SIG-M5 (cell line): ENCODE data around the gene VAMP1.
"Not testable (repeated sequence)": the region's sequence is repeated elsewhere in the genome, so short reads cannot be mapped to it uniquely, and the experiment has no call there.

Experiments
- DNase-seq: peaks from one replicate; lab custom pipeline; 2025; lab: John Stamatoyannopoulos, UW

VAMP1 gene

DNA sequence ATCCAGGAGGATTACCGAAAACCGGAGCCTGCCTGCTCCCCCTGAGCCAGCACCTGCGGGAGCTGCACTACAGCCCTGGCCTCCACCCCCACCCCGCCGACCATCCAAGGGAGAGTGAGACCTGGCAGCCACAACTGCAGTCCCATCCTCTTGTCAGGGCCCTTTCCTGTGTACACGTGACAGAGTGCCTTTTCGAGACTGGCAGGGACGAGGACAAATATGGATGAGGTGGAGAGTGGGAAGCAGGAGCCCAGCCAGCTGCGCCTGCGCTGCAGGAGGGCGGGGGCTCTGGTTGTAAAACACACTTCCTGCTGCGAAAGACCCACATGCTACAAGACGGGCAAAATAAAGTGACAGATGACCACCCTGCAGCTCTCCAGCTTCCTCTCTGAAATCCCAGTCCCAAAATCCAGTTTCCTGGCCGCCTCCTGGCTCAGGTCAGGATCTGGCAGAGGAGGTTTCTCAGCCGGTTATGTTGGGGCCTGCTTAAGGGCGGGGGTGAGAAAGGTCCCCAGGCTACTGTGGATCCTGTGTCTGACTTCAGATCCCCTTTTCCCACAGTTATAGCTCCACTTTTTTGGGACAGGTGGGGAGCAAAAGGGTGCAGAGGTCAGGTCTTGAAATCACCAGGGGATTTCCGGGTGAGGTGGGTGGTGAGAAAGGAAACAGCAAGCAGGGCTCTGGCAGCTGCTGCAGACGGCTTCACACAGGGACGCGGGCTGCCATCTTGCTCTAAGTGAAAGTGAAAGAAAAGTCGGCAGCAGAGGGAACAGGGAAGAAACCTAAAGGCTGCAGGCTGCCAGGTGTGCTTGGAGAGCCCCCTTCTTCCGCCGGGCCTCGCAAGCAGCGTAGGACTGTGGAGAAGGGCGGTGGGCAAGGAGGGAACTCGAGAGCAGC, 18.9 kb downstream of the VAMP1 start, which contains the start of gene TAPBPL:
Gene TAPBPL (plus strand): TSS at position 695 of the 897 bp plus-strand sequence. CDS start 207 bp downstream, outside the sequence.
- DNase-seq = no peak

- no peak for DNase-seq
These were observed 19.6 kb downstream of the VAMP1 start for GRCh38 chr12:6450869-6451347.

DNA sequence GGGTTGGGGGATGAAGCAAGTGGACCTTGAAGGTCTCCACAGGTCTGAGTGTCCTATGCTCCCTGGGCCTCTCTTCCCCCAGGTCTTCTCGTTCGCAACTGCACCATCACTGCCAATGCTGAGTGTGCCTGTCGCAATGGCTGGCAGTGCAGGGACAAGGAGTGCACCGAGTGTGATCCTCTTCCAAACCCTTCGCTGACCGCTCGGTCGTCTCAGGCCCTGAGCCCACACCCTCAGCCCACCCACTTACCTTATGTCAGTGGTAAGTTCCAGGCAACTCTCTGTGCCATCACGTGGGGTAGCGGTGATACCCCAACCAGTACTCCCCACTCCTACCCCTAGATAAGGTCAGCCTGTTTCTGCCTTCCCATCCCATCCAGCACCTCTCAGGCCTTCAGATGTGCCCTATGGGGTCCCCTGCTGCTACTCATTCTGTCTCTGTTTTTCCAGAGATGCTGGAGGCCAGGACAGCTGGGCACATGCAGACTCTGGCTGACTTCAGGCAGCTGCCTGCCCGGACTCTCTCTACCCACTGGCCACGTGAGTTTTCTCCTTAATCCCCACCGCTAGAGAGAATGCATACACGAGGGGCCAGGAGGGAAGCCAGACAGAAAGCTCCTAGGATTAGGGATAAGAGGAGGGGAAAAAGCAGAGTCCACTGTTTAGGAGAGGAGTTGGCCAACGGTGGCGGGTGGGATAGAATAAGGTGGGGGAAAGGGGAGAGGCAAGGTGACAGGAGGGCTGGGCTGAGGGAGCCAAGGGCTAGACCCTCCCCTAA, 20.2 kb downstream of the VAMP1 start:
- no peak for DNase-seq

DNA sequence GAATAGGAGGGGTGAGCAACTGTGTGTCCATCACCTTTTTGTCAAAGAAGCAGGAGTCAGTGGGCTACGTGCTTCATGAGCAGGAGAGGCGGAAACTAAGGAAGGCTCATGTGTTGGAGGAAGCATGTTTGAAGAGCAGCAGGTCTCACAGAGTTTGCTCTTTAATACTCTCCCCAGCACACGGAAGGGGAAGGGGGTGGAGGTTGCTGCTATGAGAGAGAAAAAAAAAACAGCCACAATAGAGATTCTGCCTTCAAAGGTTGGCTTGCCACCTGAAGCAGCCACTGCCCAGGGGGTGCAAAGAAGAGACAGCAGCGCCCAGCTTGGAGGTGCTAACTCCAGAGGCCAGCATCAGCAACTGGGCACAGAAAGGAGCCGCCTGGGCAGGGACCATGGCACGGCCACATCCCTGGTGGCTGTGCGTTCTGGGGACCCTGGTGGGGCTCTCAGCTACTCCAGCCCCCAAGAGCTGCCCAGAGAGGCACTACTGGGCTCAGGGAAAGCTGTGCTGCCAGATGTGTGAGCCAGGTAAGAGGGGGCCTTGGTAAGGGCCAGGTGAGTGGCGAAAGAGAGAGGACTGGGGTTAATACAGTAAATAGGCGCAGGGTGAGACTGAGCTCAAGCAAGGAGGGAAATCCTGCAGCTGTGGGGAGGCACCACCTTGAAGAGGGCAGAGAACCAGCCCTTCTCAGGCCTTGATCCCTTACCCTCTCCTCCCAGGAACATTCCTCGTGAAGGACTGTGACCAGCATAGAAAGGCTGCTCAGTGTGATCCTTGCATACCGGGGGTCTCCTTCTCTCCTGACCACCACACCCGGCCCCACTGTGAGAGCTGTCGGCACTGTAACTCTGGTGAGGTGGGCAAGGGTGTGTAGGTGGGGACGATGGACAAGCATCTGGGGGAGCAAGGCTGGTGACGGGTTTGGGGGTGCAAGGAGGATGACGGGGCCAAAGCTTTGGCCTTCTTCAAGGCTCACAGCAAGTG, 25.5 kb downstream of the VAMP1 start, which contains the start of gene CD27:
Gene CD27 (plus strand): TSS at position 252 of the 985 bp plus-strand sequence. CDS start 141 bp downstream, at position 393.
- DNase-seq = no peak

DNA sequence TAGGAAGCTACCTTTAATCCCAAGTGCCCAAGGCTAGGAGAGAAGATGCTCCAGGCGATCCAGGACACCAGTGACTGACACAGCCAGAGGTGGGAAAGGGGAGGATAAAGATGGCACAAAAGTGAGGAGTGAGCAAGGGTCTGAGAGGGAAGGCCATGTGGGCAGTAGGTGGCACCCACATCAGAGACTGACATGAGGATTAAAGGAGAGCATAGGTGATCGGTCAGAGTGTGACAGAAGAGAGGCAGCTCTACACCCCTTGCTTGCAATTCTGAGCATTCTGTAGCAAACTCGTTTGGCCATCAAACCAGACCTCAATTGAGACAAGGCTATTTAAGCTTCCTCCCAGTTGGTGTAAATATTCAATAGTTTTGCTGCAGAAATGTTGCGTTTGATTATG, 26.4 kb downstream of the VAMP1 start:
- no peak for DNase-seq

GRCh38 chr12:6443361-6443983, 27.0 kb downstream of the VAMP1 start:
- DNase-seq = no peak

DNA sequence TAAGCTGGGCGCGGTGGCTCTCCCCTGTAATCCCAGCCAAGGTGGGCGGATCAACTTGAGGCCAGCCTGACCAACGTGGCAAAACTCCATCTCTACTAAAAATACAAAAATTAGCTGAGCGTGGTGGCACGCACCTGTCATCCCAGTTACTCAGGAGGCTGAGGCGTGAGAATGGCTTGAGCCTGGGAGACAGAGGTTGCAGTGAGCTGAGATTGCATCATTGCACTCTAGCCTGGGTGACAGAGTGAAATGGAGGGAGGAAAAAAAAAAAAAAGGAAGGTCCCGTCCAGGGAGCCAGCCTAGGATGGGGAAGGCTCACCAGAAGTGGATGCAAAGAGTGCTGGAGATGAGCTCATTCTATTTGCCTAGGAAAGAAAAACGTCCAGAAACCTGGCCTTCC, 27.6 kb downstream of the VAMP1 start:
- DNase-seq = no peak

GRCh38 chr12:6440391-6440790, 30.1 kb downstream of the VAMP1 start:
- no peak for DNase-seq

- DNase-seq = no peak
These were observed 32.1 kb downstream of the VAMP1 start for GRCh38 chr12:6438345-6438744.

- DNase-seq = no peak
These were observed 32.9 kb downstream of the VAMP1 start for GRCh38 chr12:6437586-6437985.

GRCh38 chr12:6435961-6436715, 34.3 kb downstream of the VAMP1 start:
- no peak for DNase-seq

DNA sequence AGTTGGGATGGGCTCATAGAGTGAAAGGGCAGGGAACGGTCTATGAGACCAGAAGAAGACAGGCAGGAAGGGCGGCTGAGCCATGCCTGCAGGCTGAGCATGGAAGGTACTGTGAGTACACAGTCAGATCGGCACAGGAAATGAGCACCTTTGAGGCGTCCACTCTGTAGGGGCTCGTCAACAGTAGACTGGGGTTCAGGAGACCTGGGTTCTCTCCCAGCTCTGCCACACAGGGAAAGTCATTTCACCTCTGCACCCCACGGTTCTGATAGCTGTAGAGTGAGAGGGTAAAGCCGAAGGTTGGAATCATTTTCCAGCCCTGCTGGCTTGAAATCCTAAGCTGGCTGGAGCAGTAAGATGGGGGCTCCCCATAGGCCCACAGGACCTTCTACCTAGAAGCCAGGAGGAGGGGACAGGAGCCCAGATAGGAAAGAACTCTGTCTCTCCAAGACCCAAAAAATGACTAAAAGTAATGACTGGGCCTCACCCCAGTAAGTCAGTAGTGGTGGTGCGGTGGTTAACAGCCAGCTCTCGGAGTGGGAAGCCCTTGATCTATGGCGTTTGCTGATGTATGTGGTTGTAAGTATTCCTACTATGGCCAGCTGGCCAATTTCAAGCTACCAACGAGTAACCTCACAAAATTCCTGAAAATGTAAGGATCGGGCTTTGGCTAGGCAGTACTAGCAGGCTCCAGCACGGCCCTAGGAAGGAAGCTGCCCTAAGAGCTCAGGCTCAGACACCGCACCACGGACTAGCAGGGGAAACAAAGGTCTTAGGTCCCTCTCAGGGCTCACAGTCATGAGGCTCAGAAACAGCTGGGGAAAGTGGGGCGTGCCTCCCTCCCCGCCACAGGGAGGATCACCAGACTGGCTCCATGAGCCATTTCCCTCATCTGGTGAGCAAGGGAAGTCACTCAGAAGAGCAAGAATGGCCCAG, 36.0 kb downstream of the VAMP1 start:
- no peak for DNase-seq

DNA sequence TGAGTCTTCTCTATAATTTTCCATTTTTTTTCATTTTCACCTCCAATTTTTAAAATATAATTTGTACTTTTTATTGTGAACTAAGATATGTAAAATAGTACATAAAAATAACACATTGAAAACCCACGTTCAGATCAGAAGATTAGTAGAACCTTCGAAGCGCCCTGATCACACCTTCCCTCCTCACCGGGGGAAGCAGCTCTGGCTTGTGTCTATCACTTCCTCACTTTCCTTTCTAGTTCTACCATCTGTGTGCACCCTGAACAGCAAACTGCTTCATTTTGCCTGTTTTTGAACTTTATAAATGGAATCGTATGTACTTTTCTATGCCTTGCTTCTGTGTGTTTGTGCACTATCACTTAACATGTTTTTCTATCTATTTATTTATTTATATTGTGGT, 37.5 kb downstream of the VAMP1 start:
- DNase-seq = no peak

DNA sequence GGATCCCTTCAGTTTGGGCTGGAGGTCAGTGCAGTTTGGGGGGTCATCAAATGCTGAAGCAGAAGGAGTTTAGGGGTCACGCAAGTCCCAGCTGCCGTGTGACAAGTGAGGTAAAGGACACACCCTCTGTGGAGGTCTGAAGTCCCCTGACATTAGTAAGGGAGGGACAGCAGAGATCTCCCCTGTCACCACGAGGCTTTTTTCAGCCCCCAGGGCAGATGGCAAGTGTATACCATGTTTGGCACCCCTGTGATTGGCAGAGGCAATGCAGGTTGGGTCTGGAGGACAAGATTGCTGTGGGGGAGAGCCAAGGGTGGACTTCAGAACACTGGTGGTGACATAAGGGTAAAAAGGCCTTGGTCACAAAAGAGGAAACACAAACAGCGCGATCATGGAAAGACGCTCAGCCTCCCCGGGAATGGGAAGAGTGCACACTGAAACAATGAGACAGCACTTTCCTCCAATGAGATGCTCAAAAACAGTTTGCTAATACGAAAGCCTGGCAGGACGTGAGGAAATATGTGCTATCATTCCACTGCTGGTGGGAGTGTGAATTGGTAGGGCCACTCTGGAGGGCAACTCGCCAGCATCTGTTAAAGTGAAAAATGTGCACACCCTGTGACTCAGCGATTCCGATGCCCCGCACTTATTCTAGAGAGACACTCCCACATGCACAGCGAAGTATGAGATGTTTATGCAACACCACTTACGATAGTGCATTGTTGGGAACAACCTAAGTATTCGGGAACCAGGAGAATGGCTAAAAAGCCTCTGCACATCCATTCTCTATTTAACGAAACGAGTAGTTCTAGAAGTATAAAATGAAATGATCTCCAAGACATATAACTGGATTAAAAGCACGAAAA, 40.1 kb downstream of the VAMP1 start:
- DNase-seq = peak; percentile 65

DNA sequence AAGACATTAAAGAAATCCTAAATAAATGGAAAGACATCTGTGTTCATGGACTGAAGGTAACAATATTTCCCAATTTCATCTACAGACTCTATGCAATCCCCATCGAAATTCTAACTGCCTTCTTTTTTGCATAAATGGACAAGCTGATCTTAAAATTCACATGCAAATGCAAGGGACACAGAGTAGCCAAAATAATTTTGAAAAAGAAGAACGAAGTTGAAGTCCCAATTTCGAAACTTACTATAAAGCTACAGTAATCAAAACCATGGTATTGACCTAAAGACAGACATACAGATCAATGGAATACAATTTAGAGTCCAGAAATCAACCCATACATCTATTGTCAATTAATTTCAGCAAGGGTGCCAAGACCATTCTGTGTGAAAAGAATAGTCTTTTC, 42.2 kb downstream of the VAMP1 start:
- no peak for DNase-seq

- DNase-seq = not testable (repeated sequence)
These were observed 42.7 kb downstream of the VAMP1 start for GRCh38 chr12:6427796-6428195.

DNA sequence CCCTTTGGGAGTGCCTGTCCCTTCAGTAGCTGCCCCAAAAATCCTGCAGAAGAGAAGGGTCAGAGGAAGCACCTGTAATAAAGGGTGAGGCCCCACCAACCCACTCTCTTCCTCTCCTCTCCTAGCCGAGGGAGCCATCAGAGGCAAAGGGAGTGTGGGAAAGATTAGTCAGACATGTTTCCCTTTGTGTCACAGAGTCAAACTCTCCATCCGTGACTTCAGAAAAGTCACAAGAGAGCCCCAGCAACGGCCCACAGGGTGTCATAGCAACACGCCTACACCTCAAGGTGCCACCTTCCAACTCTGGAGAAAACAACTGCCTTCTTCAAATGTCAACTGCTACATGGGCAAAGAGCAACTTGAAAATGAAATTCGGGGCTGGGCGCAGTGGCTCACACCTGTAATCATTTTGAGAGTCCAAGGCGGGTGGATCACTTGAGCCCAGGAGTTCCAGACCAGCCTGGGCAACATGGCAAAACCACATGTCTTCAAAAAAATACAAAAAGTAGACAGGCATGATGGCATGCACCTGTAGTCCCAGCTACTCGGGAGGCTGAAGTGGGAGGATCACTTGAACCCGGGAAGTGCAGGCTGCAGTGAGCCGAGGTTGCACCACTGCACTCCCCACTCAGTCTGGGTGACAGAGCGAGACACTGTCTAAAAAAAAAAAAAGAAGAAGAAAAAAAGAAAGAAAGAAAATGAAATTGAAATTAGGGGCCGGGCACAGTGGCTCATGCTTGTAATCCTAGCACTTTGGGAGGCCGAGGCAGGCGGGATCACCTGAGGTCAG, 43.4 kb downstream of the VAMP1 start:
- DNase-seq = no peak
